ENCODE results near the gene RAB25. TPM values are rescaled to one million over a fixed set of nuclear protein-coding genes. Genes with fewer than 3 reads are reported as not detected.
A peak's percentile ranks its signal among the peaks of the same experiment; 100 is the strongest.

Gene RAB25
- polyA plus RNA-seq, 1 donor, result 46.9 TPM

DNA sequence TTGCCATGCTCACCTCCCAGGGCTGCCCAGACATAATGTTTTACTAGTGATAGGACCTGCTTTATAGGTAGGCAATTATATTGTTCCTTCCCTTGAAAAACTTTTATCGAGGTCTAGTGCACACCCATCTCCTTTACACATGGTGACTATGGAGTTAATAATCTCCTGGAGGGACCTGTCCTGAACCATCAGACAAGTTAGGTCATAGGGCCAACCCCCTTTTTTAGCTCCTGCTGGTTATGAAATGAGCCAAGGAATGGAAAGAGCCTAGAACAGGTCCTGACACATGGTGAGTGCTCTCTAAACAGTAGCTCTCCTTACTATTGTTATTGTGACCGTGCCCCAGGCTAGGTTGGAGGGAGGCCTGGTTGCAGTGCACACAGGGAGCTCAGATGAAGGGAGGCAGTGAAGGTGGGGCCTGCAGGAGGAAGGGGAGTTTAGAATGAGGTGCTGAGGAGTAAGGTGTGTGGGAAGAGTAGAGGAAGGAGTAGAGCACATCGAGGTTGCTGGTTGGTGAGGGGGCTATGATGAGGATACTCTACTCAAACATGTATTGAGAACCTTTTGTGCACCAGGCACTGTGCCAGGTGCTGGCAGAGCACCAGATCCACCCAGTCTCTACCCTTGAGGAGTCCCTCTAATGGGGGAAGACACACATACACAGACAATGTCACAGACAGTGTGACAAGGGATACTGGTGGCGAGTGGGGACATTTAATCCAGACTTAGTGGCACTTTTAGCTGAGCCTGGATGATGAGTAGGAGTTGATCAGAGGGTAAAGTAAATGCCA is 39.4 kb downstream of the RAB25 start:
- no peak for DNase-seq

DNA sequence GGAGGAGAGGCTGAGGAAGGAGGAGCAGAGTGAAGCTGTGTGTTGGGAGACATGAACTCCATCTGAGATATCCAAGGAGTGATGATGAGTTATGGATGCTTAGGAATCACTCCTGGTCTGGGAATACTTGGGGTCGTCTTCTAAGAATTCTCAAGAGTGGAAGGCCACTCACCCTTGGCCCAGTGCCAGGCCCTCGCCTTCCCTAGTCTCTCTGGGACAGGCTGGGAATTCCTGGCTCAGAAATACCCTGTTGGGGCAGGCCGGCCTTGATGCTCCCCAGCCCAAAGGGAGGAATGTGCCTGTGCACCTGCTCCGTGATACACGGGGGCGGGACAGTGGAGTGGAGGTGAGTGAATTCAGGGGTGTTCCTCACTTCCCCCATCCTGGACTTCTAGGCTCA is 40.9 kb downstream of the RAB25 start:
- DNase-seq, result no peak

DNA sequence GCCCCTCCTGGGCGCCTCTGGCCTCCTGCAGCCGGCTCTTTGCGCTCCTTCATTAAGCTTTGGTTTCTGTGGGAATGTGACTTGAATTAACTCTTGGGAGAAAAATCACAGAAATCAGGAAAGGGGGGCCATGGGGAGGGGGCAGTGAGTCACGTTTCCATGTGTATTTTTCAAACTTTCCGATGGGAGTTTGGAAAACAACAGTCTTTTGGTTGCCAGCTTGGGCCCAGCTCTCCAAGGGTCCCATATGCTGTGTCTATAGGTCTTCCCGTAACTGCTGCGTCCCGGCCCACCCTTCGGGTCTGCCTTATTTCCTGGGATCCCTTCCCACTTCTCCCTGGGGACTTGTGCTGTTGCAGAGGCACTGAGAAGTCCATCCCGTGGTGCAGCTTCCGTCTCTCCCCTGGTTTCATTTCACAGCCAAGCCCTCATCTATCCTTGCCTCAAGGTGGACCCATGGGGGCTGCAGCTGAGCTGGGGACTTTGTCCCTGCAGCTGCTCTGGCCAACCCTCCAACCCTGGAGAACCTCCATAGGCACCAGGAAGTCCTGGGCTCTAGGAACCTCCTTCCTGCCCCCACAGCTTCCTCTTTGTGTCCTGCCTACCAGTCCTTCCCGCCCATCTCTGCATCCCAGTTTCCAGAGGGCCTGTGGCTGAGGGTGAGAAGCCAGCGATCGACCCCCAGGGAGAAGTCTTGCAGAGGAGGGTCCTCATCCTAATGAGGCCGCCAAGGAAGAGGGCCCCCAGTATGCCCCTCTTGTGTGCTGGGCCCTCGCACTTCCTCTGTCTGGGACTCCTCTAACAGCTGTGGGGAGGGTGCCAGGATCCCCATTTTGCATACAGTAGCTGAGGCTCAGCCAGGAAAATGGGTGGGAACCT is 41.9 kb downstream of the RAB25 start:
- no peak for DNase-seq

DNA sequence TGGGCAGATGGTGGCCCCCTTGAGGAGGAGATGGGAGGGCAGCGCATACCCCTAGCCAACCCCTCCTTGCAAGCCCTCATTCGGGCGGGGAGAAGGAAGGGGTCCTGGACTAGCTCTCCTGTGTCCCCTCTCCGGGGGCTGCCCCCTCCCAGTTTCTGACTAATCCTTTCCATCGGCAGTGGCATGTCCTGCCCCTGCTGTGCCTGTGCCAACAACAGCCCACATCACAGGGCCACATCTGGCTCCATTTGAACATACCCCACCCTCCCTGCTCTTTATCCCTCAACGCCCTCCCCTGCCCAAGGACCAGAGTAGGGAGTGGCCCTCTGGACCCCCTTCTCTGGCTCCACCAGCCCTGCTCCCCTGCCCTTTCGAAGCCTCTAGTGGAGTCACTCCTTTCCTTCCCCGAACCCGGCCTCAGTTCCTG is 42.6 kb downstream of the RAB25 start:
- no peak for DNase-seq

DNA sequence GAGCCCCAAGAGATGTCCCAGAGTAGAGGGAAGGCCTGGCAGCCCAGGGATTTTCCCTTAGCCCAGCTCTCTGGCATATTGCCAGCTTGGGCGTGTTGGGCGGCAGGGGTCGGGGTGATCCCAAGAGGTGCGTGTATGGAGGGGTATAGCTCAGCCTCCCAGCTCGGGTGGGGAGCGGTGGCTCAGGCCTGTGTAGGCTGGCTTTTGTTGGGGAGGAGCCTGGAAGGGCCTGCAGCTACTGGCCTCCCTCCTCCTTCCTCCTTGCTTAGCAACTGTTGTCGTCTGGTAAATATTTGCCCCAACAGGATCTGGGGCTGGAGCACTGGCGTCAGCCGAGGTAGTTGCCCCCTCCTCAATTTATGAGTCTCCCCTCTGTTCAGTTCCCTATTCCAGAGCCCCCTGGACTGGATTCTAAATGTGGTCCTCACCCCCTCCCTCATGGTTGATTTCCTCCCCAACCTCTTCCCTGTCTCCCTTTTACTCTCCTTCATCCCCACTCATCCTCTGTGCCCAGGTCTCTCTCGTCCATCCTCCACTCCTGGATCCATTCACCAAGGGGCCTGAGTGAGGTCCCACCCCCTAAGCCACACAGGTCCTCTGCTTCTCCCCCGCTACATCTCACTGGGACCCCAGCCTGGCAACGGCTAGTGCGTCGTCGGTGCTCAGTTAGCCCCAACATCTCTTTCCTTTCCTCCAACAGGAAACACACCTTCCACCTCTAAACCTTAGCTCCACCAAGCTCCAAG is 43.3 kb downstream of the RAB25 start:
- peak; percentile 71 for DNase-seq

DNA sequence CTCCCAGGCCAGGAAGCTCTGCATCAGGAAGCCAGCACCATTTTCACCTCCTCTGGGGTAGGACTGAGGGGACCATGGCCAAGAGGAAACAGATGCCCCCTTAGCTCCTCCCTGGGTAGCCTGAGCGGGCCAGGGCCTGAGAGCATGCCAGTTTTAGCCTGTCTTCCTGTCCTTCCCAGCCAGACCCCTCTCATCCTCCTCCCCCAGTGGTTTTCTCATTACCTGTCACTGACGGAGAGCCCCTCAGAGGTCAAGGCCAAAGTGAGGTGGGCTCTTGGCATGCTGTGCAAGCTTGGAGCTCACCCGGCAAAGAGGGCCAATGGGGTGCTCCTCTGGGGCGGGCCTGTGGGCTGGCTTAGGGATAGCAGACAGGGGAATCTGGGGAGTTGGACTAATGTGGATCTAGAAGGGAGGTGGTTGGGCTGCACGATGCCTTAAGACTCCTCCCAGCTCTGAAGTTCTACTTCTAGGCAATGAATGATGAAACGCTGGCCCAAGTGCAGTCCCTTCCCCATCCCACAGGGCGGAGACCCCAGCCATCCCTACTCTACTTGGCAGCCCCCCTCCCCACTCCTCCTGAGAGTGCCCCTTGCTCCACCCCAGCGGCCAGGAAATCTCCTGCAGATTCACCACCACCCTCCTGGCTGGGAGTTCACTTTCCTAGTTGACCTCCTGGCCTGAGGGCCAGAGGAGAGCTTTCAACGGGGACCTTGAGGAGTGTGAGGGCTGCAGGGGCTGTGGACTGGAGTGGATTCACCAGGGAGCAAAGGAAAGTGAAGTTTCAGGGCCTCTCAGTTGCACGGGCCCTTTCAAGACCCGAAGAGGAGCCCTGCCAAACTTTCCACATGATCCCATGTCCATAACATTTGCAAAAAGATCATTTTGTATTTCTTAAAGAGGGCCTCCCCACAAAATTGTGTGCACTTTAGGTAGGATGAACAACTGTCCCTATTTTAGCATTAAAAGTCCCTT is 44.2 kb downstream of the RAB25 start:
- no peak for DNase-seq

DNA sequence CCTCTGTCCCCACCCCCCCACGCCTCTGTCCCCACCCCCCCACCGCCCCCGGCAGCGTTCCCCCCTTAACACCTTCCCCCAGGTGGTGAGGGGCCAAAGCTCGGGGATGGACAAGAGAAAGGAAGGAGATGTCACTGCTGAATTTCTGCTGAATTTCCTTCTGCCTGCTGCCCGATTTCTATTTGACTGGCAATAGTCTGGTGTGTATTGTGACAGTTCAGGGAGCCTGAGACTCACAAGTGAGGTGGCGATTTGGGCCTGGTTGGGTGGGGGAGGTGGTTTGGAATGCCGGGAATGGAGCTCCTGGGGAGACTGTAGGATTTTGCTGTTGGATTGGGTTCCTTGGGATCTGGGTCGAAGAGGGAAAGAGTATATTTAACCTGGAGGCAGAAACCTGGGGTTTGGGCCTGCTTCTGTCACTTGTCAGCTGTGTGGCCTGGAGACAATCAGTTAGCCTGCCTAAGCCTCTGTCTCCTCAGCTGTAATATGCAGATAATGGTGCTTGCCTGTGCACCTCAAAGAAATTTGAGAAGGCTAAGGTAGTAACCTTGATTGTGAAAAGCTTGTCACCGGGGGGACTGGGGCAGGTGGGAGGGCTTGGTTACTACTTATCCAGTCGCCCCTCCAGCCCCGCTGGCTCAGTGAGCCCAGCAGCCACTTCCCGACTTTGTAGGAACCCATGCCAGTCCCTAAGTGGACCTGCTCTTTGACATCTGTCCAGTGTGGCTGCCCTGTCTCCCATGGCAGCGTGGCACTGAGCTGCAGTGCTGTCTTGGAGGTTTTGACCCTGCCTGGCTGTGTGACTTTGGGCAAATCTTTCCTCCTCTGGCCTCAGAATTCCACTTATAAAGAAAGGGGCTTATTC is 45.9 kb downstream of the RAB25 start:
- DNase-seq, result no peak

DNA sequence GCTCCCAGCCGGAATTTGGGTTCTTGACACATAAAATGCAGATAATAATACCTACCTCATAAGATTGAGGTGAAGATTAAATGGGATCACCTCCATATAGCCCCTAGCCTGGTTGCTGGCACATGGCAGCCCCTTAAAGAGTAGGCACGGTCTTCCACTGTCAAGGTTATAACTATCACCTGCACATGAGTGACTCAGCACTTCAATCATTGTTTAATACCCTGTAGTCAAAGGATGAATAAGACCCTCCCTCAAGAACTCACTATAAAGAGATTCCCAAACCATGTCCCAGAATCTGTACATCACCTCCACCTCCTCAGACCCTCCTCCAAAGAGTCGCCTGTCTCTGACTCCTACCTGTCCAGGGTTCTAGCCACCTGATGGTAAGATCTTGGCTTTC is 47.1 kb downstream of the RAB25 start:
- DNase-seq, result no peak

DNA sequence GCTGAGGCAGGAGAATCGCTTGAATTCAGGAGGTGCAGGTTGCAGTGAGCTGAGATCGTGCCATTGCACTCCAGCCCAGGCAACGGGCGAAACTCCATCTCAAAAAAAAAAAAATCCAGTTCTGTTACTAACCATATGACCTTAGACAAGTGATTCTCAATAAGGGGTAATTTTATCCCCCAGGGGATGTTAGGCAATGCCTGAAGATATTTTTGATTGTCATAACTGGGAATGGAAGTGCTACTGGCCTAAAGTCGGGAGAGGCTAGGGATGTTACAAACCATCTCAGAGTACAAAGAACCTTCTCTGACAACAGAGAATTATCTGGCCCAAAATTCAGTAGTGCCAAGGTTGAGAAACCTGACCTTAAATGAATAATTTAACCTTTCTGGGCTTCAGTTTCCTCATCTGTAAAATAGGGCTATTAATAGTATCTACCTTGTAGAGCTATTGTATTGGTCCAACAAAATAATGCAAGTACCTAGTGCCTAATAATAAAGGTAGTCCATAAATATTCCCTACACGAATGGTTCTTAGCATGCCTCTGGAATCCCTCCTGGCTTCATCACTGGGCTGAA is 47.8 kb downstream of the RAB25 start:
- DNase-seq, result no peak

DNA sequence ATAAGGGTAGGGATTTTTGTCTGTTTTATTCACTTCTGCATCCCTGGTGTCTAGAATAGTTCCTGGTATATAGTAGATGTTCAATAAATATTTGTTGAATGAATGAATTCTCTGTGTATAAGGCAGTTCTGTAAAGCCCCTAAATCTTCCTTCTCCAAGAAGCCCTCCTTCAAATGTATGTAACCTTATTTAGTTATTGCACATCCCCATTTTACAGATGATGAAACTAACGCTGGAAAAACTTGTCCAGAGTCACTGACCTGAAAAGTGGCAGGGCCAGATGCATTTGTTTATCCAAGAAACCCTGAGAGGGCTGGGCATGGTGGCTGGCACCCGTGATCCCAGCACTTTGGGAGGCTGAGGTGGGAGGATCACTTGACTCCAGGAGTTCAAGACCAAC is 49.3 kb downstream of the RAB25 start:
- no peak for DNase-seq

DNA sequence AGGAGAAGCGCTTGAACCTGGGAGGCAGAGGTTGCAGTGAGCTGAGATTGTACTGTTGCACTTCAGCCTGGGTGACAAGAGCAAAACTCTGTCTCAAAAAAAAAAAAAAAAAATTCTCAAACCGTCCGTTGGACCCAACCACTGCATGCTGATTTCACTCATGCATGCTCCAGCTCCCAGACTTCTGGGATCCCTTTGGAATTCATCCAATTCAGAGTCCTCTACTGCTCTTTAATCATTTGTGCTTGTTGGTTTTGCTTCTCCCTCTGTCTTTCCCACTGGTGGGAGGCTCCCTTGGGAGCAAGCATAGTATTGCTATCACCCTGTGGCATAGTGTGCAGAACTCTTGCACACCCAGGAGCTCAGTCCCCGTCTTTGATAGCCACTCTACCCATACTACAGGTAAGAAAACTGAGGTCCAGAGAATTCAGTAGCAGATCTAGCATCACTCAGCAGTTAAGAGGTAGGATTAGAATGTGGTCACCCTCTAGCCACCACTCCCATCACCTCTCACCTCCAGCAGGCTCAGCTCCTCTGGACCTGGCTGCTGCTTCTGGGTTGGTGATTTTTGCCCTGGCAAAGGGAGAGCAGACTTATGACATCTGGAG is 50.5 kb downstream of the RAB25 start:
- no peak for DNase-seq

DNA sequence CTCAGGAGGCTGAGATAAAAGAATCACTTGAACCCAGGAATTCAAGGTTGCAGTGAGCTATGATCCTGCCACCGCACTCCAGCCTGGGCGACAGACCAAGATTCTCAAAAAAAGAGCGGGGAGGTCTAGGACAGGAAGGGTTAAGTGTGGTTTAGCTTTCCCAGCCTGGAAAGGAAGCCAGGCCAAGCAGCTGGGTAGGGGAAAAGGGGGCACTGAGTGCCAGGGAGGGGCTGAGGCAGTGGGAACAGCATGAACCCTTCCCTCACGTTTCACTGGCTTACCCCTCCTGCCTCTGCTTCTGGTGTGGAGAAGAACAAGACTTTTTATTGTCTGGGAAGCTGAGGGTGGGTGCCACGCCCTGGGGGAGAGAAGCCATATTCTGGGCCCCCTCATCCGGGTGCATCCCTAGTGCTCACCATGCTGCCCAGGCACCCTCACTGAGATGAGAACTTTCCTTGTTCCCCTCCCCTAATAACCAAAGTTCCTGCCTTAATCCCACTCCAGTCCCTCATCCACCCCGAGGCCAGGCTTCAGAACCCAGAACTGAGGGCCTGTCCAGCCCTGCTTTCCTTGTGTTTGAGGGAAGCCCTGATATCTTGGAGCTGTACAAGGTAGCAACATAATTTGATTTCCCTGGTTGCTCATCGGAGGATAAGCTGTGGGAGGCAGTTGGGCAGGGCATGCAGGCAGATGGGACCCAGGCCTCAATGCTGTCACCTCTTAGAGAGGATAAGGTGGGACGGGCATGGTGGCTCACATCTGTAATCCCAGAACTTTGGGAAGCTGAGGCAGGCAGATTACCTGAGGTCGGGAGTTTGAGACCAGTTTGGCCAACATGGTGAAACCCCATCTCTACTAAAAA is 51.5 kb downstream of the RAB25 start:
- no peak for DNase-seq

DNA sequence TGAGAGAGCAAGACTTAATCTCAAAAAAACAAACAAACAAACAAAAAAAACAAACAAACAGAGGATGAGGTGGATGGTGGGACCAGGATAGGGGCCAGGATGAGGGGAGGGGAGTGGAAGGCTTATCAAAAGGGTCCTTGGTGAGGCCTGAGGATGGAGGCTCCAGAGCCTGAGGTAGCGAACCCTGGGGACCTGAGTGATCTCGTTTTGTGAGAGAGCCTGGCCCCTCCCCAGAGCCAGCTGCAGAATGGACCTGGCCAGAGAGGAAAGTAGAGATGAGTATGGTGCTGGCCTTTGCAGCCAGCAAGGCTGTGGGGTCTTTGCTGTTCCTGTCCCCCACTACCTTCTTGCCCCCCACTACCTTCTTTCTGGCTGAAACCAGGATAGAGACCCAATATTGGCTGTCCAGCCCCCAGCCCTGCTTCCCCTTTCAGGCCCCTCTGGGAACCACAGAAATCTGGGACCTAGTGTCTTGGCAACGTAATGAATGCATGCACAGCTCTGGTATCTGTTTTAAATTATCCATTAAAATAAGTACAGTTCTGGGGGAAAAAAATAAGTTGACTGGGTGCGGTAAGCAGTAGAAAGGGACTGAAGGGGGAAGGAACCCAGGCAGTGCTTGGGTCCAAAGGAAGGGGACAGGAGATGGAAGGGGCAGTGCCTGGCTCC is 52.5 kb downstream of the RAB25 start:
- DNase-seq, result no peak

DNA sequence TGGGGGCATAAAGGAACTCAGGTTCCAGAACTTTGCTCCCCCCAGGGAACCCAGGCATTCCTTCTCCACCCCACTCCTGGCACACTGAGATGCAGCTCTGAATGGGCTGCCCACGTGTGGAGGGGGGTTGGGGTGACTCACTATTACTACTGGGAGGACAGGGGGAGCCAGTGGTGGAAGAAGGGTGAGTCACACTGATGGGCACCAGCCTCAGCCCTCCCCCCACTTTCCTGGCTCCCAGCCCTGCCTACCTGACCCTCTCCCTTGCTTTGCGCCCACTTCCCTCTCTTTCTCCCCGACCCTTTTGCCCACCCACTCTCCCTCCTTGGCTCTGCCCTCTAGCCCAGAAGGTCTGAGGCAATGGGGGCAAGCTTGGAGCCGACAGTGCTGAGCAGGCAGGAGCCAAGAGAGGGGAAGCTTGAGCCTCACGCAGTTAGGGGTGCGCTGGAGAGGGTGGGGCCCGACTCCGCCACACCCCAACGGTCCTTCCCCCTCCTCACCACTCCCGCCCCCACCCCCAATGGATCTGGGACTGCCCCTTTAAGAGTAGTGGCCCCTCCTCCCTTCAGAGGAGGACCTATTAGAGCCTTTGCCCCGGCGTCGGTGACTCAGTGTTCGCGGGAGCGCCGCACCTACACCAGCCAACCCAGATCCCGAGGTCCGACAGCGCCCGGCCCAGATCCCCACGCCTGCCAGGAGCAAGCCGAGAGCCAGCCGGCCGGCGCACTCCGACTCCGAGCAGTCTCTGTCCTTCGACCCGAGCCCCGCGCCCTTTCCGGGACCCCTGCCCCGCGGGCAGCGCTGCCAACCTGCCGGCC is 53.4 kb downstream of the RAB25 start, which contains the start of gene LMNA:
TSS of gene LMNA (plus strand) at position 611 of the 818 bp plus-strand sequence. CDS start 208 bp downstream, outside the sequence.
- peak; percentile 68 for DNase-seq

DNA sequence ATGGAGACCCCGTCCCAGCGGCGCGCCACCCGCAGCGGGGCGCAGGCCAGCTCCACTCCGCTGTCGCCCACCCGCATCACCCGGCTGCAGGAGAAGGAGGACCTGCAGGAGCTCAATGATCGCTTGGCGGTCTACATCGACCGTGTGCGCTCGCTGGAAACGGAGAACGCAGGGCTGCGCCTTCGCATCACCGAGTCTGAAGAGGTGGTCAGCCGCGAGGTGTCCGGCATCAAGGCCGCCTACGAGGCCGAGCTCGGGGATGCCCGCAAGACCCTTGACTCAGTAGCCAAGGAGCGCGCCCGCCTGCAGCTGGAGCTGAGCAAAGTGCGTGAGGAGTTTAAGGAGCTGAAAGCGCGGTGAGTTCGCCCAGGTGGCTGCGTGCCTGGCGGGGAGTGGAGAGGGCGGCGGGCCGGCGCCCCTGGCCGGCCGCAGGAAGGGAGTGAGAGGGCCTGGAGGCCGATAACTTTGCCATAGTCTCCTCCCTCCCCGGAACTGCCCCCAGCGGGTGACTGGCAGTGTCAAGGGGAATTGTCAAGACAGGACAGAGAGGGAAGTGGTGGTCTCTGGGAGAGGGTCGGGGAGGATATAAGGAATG is 54.1 kb downstream of the RAB25 start:
- no peak for DNase-seq
